ENCODE measurements around the gene CDK13.

- no peak for TF ChIP-seq REST (IDR thresholded peaks at IDR 0.05)
- TF ChIP-seq HDAC2 (IDR thresholded peaks at IDR 0.05) = no peak
- no peak for TF ChIP-seq MAX (IDR thresholded peaks at IDR 0.05)
- no peak for TF ChIP-seq CTCF (IDR thresholded peaks at IDR 0.05)
- TF ChIP-seq BCL3 (IDR thresholded peaks at IDR 0.05) = no peak
Measured at GRCh38 chr7:40058026-40058425, 108.0 kb downstream of the CDK13 start.

All from A549 (cell line).